NAMALWA (cell line): Measurements from ENCODE around the gene ARMC8.
"Not testable (repeated sequence)": the region's sequence is repeated elsewhere in the genome, so short reads cannot be mapped to it uniquely, and the experiment has no call there.

Source experiments
- DNase-seq: peaks from one replicate; pipeline ENCODE4 v3.0.0-alpha.2; 2015; ENCODE audit warnings: low spot score

The ARMC8 gene

DNA sequence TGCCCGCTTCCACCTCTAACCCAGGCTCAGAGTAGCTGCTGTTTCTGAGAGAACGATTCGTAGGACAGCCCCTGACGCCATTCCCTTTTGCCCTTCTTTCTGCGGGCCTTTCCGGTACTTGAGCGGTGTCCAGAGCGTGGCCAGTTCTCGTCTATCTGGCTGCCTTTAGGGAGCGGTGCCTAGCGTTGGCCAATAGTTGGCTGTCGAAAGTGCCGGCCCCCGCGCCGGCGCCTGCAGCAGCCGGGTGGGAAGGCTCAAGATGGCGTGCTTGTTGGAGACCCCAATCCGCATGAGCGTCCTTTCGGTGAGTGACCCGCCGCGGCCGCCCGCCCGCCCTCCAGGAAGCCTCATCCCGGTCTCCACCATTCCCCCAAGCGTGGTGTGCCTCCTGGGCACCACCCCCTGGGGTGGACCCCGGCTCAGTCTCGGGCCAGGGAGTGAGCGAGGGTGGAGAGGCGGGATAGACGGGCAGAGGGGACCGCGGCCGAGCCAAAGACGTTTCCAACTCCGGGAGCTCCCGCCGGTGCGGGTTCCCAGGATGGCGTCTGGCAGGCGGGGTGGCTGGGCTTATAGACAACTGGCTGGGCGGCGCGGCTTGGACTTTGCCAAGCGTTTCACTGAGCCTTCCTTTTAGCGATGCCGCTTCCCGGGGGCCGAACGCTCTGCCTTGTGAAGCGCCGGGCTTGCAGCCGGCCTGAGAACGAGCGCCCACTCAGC, at the start of gene ARMC8:
TSS of gene ARMC8 (plus strand) at position 6 of the 717 bp plus-strand sequence. CDS start at position 260, 254 bp downstream.
- DNase-seq, result no peak

DNA sequence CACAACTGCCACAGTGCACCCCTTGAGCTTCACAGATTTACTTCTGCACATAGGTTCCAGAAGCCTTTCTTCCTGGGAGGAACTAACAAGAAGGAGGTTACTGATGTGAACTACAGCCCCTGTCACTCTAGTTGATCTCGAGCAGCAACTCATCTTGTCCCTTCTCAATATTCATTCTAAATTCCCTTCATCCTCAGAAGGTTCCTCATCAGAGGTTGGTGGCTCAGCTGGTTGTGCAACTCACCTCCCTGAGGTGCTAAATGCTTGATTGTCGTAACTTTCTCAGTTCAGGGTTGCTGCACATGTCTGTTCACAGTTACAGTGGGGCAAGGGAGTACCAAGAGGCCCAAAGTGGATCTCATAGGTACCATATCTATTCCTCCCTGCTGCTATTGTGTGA, 49.2 kb upstream of the ARMC8 start:
- DNase-seq, result no peak

GRCh38 chr3:138139691-138140090, 47.4 kb upstream of the ARMC8 start:
- no peak for DNase-seq

DNA sequence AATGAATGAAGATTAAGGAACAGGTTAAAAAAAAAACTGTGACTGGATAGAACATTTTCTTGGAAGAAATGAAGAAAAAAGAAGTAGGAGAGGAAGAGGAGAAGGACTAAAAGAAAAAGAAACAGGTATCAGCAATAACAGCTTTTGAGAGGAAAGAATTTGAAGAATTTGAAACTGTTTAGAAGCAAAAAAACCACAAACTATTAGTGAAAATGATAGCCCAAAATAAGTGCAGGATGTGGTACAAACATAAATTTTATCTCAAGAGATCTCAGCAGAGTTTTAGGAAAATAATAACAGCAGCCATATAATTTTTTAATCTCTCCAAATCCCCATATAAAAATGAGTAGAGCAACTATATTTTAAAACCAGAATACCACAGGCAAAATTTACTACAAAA, 46.2 kb upstream of the ARMC8 start:
- DNase-seq, result no peak

- not testable (repeated sequence) for DNase-seq
Observed at GRCh38 chr3:138142181-138142580, 44.9 kb upstream of the ARMC8 start.

- DNase-seq, result no peak
Observed at GRCh38 chr3:138148503-138148902, 38.6 kb upstream of the ARMC8 start.

DNA sequence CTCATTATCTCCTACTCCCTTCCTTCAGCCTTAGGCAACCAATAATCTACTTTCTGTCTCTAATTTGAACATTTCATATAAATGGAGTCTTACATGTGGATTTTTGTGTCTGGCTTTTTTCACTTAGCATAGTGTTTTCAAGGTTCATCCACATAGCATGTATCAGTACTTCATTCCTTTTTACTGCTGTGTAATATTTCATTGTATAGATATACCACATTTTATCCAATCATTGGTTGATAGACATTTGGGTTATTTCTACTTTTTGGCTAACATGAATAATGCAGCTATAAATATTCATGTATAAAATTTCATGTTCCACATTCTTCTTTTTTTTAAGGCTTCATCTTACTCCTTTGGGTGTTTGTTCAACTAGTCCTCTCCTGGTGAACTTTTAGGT, 32.6 kb upstream of the ARMC8 start:
- no peak for DNase-seq

- DNase-seq, result no peak
Observed at GRCh38 chr3:138157743-138158142, 29.4 kb upstream of the ARMC8 start.

- DNase-seq, result no peak
Observed at GRCh38 chr3:138165061-138165460, 22.0 kb upstream of the ARMC8 start.

- DNase-seq, result no peak
Observed at GRCh38 chr3:138172625-138173024, 14.5 kb upstream of the ARMC8 start.

DNA sequence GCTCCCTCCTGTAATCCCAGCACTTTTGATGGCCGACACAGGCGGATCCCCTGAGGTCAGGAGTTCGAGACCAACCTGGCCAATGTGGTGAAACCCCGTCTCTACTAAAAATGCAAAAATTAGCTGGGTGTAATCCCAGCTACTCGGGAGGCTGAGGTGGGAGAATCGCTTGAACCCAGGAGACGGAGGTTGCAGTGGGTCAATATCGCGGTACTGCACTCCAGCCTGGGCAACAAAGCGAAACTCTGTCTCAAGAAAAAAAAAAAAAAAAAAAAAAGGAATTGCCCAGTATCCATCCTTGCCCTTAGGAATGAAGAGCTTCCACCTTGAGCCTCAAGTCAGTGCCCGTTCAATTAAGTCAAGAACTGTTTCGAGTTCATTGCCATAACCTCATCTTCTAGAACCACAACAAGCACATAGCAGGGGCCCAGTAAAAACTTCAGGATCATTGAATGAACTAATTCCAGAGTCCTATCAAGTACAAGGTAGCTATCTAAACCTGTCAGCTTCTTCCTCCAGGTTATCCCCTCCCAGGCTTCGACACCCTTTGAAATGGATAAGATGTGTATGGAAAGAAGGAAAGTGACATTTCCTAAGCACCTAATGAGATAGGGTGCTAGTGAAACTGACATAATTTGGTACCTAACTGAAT, 13.2 kb upstream of the ARMC8 start:
- DNase-seq, result no peak

GRCh38 chr3:138174421-138175131, 12.5 kb upstream of the ARMC8 start, which contains the start of gene DBR1:
Gene DBR1 (minus strand): TSS chr3:138174921. CDS start chr3:138174795, 126 bp downstream.
- DNase-seq, result peak; percentile 95

- peak; percentile 73 for DNase-seq
Observed at GRCh38 chr3:138180375-138181029, 6.6 kb upstream of the ARMC8 start.

- no peak for DNase-seq
Observed at GRCh38 chr3:138184994-138185393, 2.1 kb upstream of the ARMC8 start.

- peak; percentile 21 for DNase-seq
Observed at GRCh38 chr3:138186221-138186620, 880 bp upstream of the ARMC8 start.

- DNase-seq, result peak; percentile 94
Observed at GRCh38 chr3:138186803-138187295, 252 bp upstream of the ARMC8 start.

DNA sequence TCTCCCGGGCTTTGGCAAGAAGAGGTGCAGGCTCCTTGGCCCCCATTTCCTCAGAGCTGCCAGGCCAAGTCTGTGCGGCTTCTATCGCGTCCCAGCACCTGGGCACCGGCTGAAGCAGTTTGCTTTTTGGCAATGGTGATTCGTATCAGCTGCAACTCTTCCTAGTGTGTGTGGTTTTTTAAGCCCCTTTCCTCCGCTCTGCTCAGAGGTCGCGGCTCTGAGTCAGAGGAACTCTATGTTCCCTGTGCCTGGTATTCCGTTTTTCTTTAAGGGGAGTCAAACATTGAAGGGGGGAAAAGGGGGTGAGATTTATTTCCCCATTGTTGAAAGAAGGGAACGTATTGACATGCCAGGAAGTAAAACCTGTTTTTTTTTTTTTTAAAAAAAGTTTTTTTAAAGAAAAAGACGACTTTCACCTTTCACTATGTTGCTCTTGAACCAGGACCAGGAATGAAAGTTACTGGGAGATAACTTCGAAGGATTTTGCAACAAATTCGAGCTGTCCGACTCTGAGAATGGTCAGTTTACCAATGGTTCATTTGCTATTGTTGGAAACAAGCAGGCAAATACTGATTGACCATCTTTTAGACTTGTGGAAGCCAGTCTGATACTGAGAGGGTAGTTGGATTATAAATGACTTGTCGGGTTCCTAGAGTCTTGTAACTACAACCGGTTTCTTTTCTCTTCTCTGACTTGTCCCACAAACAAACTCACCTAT, 1.1 kb downstream of the ARMC8 start:
- DNase-seq, result peak; percentile 66

GRCh38 chr3:138195481-138195880, 8.4 kb downstream of the ARMC8 start:
- DNase-seq, result no peak

DNA sequence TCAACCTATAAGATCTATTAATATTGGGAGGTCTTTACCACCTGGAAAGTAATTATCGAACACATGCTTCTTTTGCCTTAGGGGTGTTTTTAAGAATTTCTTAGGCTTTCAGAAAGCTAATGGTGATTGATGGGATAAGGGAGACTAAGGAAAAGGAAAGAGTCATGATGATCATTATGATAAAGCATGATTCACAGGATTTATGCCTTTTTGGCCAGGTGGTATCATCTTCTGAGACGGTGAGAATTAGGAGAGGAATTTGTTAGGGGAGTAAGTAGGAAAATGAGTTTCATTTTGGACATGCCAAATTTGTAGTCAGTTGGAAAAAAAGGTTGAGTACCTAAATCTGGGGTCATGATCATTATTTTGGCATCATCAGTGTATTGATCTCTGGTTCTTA, 8.9 kb downstream of the ARMC8 start:
- DNase-seq, result no peak

DNA sequence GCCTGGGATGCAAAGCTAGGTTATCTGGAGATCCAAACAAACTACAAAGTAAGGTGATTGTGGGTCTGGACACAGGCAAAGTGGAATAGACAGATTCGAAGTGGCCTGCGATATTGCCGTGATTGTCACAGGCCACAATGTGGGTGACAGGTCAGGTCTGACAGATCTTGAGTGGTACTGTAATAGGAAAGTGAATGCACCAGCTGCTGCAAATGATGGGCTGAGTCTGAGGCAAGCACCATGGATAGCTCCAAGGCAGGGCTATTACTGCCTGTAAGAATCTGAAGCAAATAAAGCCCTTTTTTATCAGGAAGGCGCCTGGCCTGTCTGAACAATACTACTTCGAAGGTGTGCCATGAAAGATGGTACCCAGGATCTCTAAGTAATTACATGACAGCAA, 10.0 kb downstream of the ARMC8 start:
- no peak for DNase-seq

DNA sequence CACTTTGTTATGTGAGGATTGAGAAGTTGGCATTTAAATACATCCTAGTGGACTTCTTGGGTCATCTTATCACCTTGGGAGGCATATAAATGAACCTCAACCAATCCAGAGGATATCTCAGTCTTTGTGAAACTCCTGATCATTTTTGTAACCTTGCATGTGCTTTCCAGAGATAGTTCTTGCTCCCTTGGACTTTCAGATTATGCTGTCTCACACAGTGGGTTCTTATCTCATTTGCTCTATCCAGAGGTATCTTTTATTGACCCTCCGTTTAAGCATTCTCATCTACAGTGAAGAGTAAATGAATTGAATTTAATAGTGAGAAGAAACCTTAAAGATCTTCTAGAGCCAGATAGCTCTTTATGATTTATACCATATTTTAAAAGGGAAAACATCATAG, 10.4 kb downstream of the ARMC8 start:
- no peak for DNase-seq

DNA sequence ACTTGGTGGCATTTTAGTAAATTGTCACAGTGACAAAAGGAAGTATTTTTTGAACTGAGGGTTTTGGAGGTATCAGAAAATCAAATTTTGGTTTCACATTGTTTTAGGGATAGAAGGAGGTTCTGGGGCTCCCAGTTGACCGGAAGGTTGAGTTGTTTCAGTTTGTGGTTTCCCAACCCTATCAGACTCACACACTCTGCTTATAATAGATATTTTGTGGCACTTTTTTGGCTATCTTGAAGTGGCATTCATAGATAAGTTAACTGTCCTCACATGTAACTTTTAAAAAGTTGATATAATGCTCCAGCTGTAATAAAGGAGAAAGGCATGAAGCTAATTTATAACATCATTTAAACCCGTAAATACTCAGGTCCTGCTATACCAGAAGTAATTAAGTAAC, 12.8 kb downstream of the ARMC8 start:
- no peak for DNase-seq
